Measurements from ENCODE around the gene EDDM13. TPM values are rescaled to one million over a fixed set of nuclear protein-coding genes. Genes with fewer than 3 reads are reported as not detected.

Gene EDDM13
- total and polyA plus RNA-seq, 2 of the 8 experiments (the other 6 are each of a cell fraction or from before 2014, with no cell fraction given), result not detected

DNA sequence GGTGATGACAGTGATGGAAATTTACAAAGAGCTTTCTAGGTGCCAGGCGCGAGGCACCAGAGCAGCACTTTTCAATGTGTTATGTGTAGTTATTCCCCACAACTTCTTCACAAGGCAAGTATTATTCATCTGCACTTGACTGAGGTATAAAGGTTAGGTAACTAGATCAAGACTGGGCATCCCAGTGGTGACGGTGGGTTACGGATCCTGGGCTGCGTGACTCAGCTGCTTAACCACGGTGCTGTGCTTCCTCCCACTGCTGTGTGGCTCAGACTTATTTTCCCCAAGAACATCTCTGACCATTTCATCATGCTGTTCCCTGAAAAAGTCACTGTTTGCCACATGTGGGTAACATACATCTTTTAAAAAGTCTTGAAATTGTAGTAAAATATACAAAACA lies 19.3 kb downstream of the EDDM13 start:
- FAIRE-seq, result no peak
- no peak overlapping the region for H4K91ac ChIP-seq (replicated peaks; ENCODE audit: insufficient read length, low read length)
- H3K79me2 ChIP-seq (ENCODE audit: control insufficient read depth in 1 of 2, insufficient read depth in 2 of 2, low read length in 2 of 2), result no peaks in the 10 kb centered on the region

More for the DNA sequence above, 19.3 kb downstream of the EDDM13 start:
- H3K4me3 ChIP-seq (ENCODE audit: extremely low read depth in 1 of 4, insufficient read depth in 2 of 4, low read depth in 3 of 4, low read length in 4 of 4), result no peak overlapping the region
- H3K4me1 ChIP-seq (replicated peaks in 1 of 4; ENCODE audit: control insufficient read depth in 3 of 4, insufficient read depth in 4 of 4, low read length in 3 of 4), result no peaks in the 10 kb centered on the region; a peak in 1 of 7 replicates
- H3K36me3 ChIP-seq (ENCODE audit: control insufficient read depth in 2 of 4, insufficient read depth in 4 of 4, low read length in 3 of 4), result no peaks in the 10 kb centered on the region
- DNase-seq (ENCODE audit: low read depth in 1 of 2, low spot score in 2 of 2), result no peak
- POLR2A ChIA-PET (ENCODE audit: partially characterized antibody), result interaction anchor here (1.0 kb wide), 1 partner anchor 16 kb away, joined by 3 read pairs; no protein-coding TSS in a partner anchor
- no peak overlapping the region for H4K5ac ChIP-seq (ENCODE audit: insufficient read length, low read depth, low read length)
- no peak overlapping the region for H2BK5ac ChIP-seq (ENCODE audit: low read depth, low read length)
- H2BK20ac ChIP-seq (ENCODE audit: low read length), result no peak overlapping the region
- H2BK120ac ChIP-seq (replicated peaks; ENCODE audit: low read depth, low read length), result no peak overlapping the region
- H3K27ac ChIP-seq (ENCODE audit: low read depth, low read length), result no peak overlapping the region
- no peak overlapping the region for H2AK5ac ChIP-seq (ENCODE audit: low read depth, low read length)
- H3K4me2 ChIP-seq (ENCODE audit: insufficient read depth in 1 of 2, low read depth in 2 of 2, low read length in 2 of 2), result no peak overlapping the region
- H3K23ac ChIP-seq (ENCODE audit: insufficient read length), result no peak overlapping the region
- H3K27me3 ChIP-seq (replicated peaks in 1 of 4; ENCODE audit: control insufficient read depth in 3 of 4, extremely low read depth in 1 of 4, insufficient read depth in 3 of 4, low read length in 3 of 4), result no peaks in the 10 kb centered on the region
- no peak overlapping the region for H3K14ac ChIP-seq (ENCODE audit: insufficient read length)
- no peaks in the 10 kb centered on the region for H3K9me3 ChIP-seq (ENCODE audit: insufficient read depth in 2 of 2, low read depth in 1 of 2, low read length in 1 of 2)
- TF ChIP-seq RFX5 (IDR thresholded peaks at IDR 0.05; ENCODE audit: borderline replicate concordance, low read depth, low read length) (no peak), RXRA (IDR thresholded peaks at IDR 0.05; ENCODE audit: insufficient read depth, low read depth, low read length) (no peak), RBBP5 (IDR thresholded peaks at IDR 0.05; ENCODE audit: borderline replicate concordance, low read depth, low read length) (no peak), POU5F1 (IDR thresholded peaks at IDR 0.05; ENCODE audit: low read depth, low read length) (no peak), RNF2 (IDR thresholded peaks at IDR 0.05; ENCODE audit: borderline replicate concordance, low read depth, low read length, missing control alignments, poor library complexity, severe bottlenecking) (no peak), KDM1A (IDR thresholded peaks at IDR 0.05; ENCODE audit: borderline replicate concordance, low read length) (no peak), CTBP2 (IDR thresholded peaks at IDR 0.05; ENCODE audit: borderline replicate concordance, insufficient read depth, insufficient read length, low read length) (no peak), TEAD4 (IDR thresholded peaks at IDR 0.05; ENCODE audit: low read depth, low read length) (no peak)
- no peak overlapping the region for H4K8ac ChIP-seq (ENCODE audit: extremely low read depth, insufficient read depth, low read length)
- H3K23me2 ChIP-seq (ENCODE audit: low read depth, low read length), result no peaks in the 10 kb centered on the region
- no peak overlapping the region for H2AFZ ChIP-seq (ENCODE audit: low read length)
- WGBS, 2 experiments (ENCODE audit: extremely low coverage in 1 of 2, insufficient coverage in 1 of 2, insufficient read length in 1 of 2, insufficient replicate concordance in 2 of 2, low coverage in 1 of 2, low lambda C conversion rate in 2 of 2, missing lambda C conversion rate in 1 of 2), result 94% methylated on average over 6 of the region's 6 CpGs; no CpG with 5 or more reads in 1 of the 2 experiments
- H3K79me1 ChIP-seq (ENCODE audit: low read depth, low read length), result no peaks in the 10 kb centered on the region
- H3K18ac ChIP-seq (ENCODE audit: extremely low read depth, low read length), result no peak overlapping the region
- CTCF ChIA-PET (ENCODE audit: partially characterized antibody), result interaction anchor here (0.9 to 1.4 kb wide), 2 partner anchors 18 to 216 kb away, joined by 5 to 6 read pairs; no protein-coding TSS in a partner anchor
- no peak overlapping the region for H3K4ac ChIP-seq (replicated peaks; ENCODE audit: insufficient read length, low read depth, low read length)
- H3K56ac ChIP-seq (replicated peaks; ENCODE audit: insufficient read length, low read depth, low read length), result no peak overlapping the region
- H2BK15ac ChIP-seq (ENCODE audit: low read length), result no peak overlapping the region
- H4K20me1 ChIP-seq (replicated peaks in 1 of 2; ENCODE audit: control insufficient read depth in 1 of 2, insufficient read depth in 2 of 2, low read length in 2 of 2), result peaks cover 0 to 2% of the 10 kb centered on the region in 2 experiments
- no peak overlapping the region for H3K9ac ChIP-seq (replicated peaks in 1 of 4; ENCODE audit: extremely low read depth in 1 of 4, low read depth in 3 of 4, low read length in 3 of 4)
- no peak overlapping the region for H2BK12ac ChIP-seq (ENCODE audit: low read depth, low read length)
